Measurements from ENCODE around the gene SHISA8. TPM values are rescaled to one million over a fixed set of nuclear protein-coding genes. Genes with fewer than 3 reads are reported as not detected.
"Not testable (repeated sequence)": the region's sequence is repeated elsewhere in the genome, so short reads cannot be mapped to it uniquely, and the experiment has no call there.

Gene SHISA8
- total RNA-seq, 1 donor from 2014 or later, result not detected

GRCh38 chr22:41899110-41899509 is 15.8 kb downstream of the SHISA8 start:
- DNase-seq (ENCODE audit: low read depth), result no peak

GRCh38 chr22:41898645-41899044 is 16.2 kb downstream of the SHISA8 start:
- no peak for DNase-seq (ENCODE audit: low read depth)

DNA sequence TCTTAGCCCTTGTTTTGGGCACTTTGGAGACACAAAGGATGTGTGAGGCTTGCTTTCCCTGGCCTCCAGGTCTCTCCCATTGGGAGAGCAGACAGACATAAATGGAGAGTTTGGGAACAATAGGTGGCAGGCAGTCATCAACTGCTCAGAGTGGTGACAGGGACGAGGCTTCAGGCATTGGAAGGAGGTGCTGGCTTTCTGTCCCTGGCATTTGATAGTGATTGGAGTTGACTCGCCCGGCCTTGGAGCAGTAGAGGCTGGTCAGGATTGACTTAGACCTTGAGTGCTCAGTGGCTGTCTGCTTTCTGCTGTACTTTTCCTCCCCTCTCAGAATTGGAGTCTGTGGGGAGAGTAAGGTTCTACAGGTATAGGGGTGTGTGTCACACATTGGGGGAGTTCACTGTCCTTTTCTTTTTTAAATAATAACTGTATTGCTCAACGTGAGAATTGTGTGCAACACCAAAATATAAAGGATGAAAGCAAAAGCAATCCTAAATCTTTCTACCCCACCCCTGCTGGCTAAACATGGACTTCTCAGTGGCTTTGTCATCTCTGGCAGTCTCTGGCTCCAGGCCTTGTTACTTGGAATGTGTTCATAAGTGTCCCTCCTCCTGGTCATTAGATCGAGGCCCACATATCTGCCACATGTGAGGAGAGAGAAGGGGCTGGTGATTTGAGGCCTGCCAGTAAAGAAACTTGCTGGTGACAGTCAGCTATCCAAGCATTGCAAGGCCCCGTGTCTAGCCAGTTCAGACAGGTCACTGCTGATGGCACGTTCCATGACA is 21.1 kb downstream of the SHISA8 start:
- no peak for DNase-seq (ENCODE audit: low read depth)

GRCh38 chr22:41892721-41893120 is 22.2 kb downstream of the SHISA8 start:
- no peak for DNase-seq (ENCODE audit: low read depth)

DNA sequence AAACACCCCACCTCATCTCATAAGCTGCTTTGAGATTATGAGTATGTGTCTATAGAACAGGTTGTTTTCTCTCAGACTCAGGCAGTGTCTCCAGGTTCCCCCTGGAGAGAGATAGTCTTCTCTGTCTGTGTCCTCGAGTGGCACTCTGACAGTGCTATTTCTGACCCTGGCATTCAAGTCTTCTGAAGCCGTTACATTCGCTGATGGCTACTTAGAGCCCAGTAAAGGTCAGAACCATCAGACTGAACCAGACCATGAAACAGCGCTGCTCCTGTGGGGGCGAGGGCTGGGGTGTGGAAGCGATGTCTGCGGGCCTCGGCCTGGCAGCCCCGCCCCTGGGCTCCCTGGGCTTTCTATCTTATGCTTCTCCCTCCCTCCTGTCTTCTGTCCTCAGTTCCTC is 23.5 kb downstream of the SHISA8 start:
- DNase-seq (ENCODE audit: low read depth), result no peak

DNA sequence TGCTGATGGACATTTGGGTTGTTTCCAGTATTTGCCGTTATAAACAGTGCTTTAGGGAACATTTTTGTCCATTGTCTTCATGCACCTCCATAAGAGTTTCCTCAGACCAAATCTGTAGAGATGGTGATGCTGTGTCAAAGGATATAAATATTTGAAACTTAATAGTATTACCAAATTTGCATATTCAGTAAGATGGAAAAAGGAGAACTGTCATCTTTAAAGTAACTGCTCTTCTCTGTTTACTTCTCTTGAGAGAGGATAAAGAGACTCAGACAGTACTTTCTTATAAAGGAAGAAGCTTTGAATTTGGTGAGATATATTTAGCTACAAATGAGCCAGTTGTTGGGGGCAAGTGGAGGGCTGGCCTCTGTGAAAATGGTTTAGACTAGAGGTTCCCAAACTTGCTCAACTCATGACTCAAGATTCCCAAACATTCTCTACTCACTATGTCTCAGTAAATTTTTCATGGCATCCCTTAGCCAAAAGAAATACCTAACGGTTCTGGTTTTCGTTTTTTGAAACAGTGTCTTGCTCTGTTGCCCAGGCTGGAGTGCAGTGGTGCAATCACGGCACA is 26.2 kb downstream of the SHISA8 start:
- DNase-seq (ENCODE audit: low read depth), result no peak

DNA sequence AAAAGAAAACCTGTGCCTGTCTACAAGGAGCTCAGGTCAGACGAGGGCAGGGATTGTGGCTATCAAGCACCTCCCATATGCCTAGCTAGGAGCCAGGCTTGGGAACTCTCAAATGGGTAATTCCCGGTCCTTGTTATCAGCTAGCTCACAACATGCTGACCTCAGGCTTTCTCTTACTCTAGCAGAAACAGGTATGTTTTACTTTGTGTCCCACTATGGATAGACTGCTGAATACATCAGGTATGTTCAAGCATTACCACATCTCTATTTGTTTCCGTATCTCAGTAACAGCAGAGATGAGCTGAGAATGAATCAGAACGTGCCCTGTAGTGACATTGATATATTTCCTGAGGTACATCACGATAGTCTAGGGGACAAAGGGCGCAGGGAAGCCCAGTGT is 29.4 kb downstream of the SHISA8 start:
- no peak for DNase-seq (ENCODE audit: low read depth)

DNA sequence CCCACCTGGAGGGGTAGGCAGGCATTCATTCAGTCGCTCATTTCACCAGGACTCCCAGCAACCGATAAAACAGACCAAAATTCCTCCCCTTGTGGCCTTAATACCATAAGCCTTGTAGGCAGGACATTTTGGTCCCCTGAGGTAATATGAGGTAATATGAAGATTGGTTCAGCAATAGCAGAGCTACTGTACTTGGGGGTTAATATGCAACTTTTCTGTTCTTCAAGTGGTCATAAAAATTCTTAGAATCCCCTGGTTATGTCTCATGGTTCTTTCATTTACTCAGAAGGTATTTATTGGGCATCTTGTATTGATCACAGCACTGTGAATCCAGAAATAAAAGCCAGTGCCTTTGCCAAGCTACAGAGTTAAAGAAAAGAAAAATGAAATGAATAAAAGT is 29.8 kb downstream of the SHISA8 start:
- DNase-seq (ENCODE audit: low read depth), result peak; percentile 47

DNA sequence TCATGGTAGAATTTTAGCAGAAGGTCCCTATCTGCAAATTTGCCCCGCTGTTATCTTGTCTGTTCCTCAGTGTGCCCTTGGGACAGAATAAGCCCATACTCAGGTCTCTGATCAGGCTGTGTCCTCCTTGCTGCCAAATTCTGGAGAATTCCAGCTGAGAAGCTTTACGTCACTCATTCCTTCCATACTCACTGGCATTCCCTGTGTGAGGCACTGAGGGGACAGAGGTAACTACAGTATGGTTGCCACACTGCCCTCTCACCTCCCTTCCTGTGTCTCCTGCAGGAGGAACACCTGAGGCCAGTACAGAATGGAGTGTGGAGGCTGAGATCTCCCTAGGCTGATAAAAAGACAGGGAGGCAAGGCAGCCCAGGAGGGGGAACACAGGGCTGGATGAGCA is 31.5 kb downstream of the SHISA8 start:
- DNase-seq (ENCODE audit: low read depth), result no peak

DNA sequence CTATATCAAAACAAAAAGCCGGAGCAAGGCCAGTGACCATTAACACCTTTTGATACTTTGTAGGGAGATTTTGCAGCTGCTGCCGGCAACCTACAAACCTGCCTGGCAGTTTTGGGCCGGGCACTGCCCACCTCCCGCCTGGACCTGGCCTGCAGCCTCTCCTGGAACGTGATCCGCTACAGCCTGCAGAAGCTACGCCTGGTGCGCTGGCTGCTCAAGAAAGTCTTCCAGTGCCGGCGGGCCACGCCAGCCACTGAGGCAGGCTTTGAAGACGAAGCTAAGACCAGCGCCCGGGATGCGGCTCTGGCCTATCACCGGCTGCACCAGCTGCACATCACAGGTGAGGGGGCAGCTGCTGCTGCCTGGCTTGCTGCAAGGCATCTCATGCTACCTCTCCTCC is 34.2 kb downstream of the SHISA8 start:
- DNase-seq (ENCODE audit: low read depth), result no peak

GRCh38 chr22:41876675-41877074 is 38.2 kb downstream of the SHISA8 start:
- no peak for DNase-seq (ENCODE audit: low read depth)

DNA sequence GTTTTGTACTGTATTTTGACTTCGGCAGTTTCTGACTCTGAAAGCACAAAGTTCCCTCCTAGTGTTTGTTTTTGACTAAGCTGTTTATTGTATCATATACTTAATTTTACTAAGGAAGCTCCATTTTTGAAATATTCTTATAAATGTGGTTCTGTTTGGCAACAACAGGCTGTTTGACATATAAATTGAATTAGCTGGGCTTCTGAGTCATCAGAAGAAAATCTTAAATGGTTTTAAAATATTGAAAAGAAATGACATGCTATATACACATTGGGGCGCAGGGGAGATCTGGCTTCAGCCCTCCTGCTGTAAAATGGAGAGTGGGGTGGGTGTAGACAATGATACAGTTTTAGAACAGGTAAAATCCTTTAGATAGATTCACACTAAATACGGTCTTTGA is 38.6 kb downstream of the SHISA8 start:
- no peak for DNase-seq (ENCODE audit: low read depth)

- DNase-seq (ENCODE audit: low read depth), result no peak
These were observed 39.2 kb downstream of the SHISA8 start for GRCh38 chr22:41875531-41876270.

DNA sequence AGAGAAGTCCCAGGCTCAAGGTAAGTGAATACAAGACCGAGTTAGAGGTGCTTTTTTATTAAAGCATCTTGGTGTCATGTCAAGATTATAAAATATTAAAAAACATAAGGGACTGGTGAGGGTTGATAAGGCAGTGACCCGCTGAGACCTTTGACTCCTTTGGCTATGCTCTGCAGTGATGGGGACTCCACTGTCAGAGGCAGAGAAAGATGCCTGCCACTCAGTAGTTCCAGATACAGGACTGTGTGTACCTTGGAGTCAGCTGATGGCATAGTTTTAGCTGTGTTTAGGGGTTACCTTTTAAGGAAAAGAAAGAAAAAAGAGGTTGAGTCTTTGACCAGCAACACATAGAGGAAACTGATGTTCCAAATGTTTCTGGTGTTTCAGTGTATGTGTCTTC is 40.8 kb downstream of the SHISA8 start:
- no peak for DNase-seq (ENCODE audit: low read depth)

- DNase-seq (ENCODE audit: low read depth), result no peak
These were observed 41.5 kb downstream of the SHISA8 start for GRCh38 chr22:41873391-41873790.

- DNase-seq (ENCODE audit: low read depth), result no peak
These were observed 44.1 kb downstream of the SHISA8 start for GRCh38 chr22:41870786-41871185.

DNA sequence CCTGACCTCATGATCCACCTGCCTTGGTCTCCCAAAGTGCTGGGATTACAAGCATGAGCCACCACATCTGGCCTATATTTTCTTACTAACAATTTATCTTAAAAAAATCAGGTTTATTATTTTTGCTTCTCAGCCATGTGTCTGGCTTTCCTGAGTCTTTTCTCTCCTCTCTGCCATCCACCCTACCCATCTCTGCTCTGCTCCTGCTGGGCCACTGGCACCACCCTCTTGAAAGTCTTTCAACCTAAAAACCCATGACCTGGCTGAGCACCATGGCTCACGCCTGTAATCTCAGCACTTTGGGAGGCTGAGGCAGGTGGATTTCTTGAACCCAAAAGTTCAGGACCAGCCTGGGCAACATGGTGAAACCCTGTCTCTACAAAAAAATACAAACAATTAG is 44.8 kb downstream of the SHISA8 start:
- not testable (repeated sequence) for DNase-seq (ENCODE audit: low read depth)

GRCh38 chr22:41868556-41868955 is 46.3 kb downstream of the SHISA8 start:
- no peak for DNase-seq (ENCODE audit: low read depth)

DNA sequence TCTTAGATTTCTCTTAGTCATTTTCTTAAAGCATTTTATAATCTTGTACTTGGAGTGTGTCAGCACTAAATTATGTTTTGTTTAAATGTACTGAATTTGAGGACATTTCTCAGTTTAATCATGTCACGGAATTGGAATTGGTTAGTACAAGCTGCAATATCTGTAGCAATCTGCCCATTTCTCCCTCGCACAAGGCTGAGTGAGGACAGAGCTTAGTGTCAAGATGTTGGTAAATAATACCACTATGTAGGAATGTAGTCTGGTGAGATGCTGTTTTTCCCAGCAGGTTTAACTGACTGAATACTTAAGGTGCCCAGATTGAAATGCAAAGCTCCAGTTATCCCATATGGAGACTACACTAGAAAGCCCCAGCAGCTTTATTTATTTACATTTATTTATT is 51.4 kb downstream of the SHISA8 start:
- no peak for DNase-seq (ENCODE audit: low read depth)

DNA sequence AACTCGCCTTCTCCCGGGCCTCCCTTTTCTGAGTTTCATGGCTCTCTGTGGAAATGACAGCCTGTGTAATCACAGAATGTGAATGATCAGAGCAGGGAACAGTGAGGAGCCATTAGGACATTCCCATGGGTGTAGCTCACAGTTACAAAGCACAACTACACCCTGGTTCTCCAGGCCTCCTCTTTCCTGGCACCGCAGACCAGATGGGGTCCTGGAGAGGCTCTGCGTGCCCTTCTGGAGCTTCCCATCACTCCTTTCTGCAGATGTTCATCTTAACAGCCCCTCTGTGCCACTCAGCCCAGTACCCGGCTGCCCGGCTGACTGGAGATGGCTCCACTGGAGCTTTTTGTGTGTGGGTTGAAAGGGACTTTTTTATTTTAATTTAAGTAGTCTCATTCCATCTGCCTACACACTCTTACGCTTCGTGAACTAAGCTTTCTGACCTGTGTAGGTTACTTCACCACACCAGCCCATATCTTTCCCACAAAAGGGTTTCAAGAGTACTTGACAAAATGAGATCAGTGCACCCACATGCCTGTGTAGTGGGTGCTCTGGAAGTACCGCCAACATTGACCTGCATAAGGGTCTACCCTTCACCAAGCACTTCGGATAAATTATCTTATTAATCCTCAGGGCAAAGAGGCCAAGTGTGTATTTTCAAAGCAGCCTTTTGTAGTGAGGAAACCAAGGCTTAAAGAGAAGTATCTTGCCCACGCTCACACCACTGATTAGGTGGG is 52.2 kb downstream of the SHISA8 start:
- DNase-seq (ENCODE audit: low read depth), result no peak

- DNase-seq (ENCODE audit: low read depth), result peak; percentile 45
These were observed 52.7 kb downstream of the SHISA8 start for GRCh38 chr22:41862160-41862529.
